Measurements from ENCODE around the gene TBC1D22A.

DNA sequence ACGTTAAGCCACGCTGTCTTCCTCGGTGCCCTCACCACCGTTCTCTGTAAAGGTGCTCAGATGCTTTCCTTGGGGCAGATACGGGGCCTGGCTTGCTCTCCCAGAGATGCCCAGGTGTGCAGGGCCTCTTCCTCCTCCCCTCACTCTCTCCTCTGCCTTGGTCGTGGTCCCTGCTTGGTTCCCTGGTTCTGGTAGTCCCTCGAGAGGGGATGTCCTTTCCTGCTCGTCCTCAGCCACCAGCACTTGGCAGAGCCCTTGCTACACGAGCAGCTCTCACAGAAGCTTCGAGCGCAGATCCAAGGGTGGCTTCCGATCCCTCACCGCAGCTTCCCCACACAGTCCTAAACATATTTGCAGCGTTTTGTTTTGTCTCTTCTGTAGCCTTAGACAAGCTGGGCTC is 298.8 kb downstream of the TBC1D22A start:
- TF ChIP-seq ZNF565 (CRISPR knock-in tag; conservative IDR thresholded peaks at IDR 0.05; ENCODE audit: low read depth), result no peak
- TF ChIP-seq, protein P1, sequence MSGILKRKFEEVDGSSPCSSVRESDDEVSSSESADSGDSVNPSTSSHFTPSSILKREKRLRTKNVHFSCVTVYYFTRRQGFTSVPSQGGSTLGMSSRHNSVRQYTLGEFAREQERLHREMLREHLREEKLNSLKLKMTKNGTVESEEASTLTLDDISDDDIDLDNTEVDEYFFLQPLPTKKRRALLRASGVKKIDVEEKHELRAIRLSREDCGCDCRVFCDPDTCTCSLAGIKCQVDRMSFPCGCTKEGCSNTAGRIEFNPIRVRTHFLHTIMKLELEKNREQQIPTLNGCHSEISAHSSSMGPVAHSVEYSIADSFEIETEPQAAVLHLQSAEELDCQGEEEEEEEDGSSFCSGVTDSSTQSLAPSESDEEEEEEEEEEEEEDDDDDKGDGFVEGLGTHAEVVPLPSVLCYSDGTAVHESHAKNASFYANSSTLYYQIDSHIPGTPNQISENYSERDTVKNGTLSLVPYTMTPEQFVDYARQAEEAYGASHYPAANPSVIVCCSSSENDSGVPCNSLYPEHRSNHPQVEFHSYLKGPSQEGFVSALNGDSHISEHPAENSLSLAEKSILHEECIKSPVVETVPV (CRISPR knock-in tag; IDR thresholded peaks at IDR 0.05), result no peak
- TF ChIP-seq, protein P2, sequence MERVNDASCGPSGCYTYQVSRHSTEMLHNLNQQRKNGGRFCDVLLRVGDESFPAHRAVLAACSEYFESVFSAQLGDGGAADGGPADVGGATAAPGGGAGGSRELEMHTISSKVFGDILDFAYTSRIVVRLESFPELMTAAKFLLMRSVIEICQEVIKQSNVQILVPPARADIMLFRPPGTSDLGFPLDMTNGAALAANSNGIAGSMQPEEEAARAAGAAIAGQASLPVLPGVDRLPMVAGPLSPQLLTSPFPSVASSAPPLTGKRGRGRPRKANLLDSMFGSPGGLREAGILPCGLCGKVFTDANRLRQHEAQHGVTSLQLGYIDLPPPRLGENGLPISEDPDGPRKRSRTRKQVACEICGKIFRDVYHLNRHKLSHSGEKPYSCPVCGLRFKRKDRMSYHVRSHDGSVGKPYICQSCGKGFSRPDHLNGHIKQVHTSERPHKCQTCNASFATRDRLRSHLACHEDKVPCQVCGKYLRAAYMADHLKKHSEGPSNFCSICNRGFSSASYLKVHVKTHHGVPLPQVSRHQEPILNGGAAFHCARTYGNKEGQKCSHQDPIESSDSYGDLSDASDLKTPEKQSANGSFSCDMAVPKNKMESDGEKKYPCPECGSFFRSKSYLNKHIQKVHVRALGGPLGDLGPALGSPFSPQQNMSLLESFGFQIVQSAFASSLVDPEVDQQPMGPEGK (CRISPR knock-in tag; IDR thresholded peaks at IDR 0.05; ENCODE audit: borderline replicate concordance), result no peak
- no peak for TF ChIP-seq ZC3H10 (CRISPR knock-in tag; IDR thresholded peaks at IDR 0.05)
- TF ChIP-seq, protein P3, sequence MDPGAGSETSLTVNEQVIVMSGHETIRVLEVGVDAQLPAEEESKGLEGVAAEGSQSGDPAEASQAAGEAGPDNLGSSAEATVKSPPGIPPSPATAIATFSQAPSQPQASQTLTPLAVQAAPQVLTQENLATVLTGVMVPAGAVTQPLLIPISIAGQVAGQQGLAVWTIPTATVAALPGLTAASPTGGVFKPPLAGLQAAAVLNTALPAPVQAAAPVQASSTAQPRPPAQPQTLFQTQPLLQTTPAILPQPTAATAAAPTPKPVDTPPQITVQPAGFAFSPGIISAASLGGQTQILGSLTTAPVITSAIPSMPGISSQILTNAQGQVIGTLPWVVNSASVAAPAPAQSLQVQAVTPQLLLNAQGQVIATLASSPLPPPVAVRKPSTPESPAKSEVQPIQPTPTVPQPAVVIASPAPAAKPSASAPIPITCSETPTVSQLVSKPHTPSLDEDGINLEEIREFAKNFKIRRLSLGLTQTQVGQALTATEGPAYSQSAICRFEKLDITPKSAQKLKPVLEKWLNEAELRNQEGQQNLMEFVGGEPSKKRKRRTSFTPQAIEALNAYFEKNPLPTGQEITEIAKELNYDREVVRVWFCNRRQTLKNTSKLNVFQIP (CRISPR knock-in tag; IDR thresholded peaks at IDR 0.05; ENCODE audit: borderline replicate concordance, low read depth), result no peak
- no peak for TF ChIP-seq ESRRG (CRISPR knock-in tag; IDR thresholded peaks at IDR 0.05)
- TF ChIP-seq SNAI2 (CRISPR knock-in tag; IDR thresholded peaks at IDR 0.05), result no peak
- no peak for TF ChIP-seq TCF4 (CRISPR knock-in tag; IDR thresholded peaks at IDR 0.05; ENCODE audit: borderline replicate concordance)
- TF ChIP-seq ZNF8 (CRISPR knock-in tag; IDR thresholded peaks at IDR 0.05), result no peak
- TF ChIP-seq ISL1 (CRISPR knock-in tag; IDR thresholded peaks at IDR 0.05), result no peak
- TF ChIP-seq CSDC2 (CRISPR knock-in tag; IDR thresholded peaks at IDR 0.05), result no peak
- no peak for TF ChIP-seq OSR1 (CRISPR knock-in tag; IDR thresholded peaks at IDR 0.05)
